GM06990 (cell line): ENCODE results near the gene ZNF695.

ENCODE experiments used
- DNase-seq: peaks from one replicate; pipeline ENCODE4 v3.0.0-alpha.2; 2011; ENCODE audit not compliant: insufficient read length; ENCODE audit errors: extremely low read depth
- H3K27me3 ChIP-seq: replicated peaks from 2 replicates; pipeline ENCODE4 v1.6.0; 2011; ENCODE audit warnings: low read length; ENCODE audit not compliant: control insufficient read depth, insufficient read depth
- H3K36me3 ChIP-seq: 2 replicates; pipeline ENCODE4 v1.5.1; 2011; ENCODE audit warnings: low read length; ENCODE audit not compliant: control insufficient read depth, insufficient read depth
- H3K4me3 ChIP-seq: replicated peaks from 2 replicates; pipeline ENCODE4 v1.5.1; 2011; ENCODE audit warnings: low read depth, mild to moderate bottlenecking, control low read depth, low read length
- TF ChIP-seq, protein P1 (sequence below): IDR thresholded peaks from 2 replicates; pipeline ENCODE4 v1.5.1; 2011; ENCODE audit warnings: low read length, control low read depth, mild to moderate bottlenecking, inconsistent platforms; ENCODE audit not compliant: insufficient read depth, poor library complexity, severe bottlenecking

Gene ZNF695

DNA sequence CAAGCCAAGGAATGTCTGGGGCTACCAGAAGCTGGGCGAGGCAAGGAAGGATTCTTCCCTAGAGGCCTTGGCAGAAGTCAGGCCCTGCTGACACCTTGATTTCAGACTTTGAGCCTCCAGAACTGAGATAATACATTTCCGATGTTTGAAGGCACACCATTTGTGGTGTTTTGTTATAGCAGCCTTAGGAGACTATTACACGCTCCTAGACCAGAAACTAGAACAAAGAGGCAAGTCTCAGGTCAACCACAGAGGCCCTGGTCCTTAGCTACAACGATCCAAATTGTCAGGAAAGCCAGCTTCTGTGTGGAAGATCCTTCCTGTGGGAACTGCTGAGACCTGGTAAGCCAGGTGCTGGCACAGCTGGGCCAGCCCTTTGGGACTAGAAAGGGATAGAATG is 56.4 kb downstream of the ZNF695 start:
- H3K36me3 ChIP-seq: no peaks in the 10 kb centered on the region
- DNase-seq: no peak
- TF ChIP-seq, protein P1, sequence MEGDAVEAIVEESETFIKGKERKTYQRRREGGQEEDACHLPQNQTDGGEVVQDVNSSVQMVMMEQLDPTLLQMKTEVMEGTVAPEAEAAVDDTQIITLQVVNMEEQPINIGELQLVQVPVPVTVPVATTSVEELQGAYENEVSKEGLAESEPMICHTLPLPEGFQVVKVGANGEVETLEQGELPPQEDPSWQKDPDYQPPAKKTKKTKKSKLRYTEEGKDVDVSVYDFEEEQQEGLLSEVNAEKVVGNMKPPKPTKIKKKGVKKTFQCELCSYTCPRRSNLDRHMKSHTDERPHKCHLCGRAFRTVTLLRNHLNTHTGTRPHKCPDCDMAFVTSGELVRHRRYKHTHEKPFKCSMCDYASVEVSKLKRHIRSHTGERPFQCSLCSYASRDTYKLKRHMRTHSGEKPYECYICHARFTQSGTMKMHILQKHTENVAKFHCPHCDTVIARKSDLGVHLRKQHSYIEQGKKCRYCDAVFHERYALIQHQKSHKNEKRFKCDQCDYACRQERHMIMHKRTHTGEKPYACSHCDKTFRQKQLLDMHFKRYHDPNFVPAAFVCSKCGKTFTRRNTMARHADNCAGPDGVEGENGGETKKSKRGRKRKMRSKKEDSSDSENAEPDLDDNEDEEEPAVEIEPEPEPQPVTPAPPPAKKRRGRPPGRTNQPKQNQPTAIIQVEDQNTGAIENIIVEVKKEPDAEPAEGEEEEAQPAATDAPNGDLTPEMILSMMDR: no peak
- no peaks in the 10 kb centered on the region for H3K27me3 ChIP-seq
- H3K4me3 ChIP-seq: no peak overlapping the region

GRCh38 chr1:246949956-246950355 is 57.9 kb downstream of the ZNF695 start:
- no peaks in the 10 kb centered on the region for H3K27me3 ChIP-seq
- no peak overlapping the region for H3K4me3 ChIP-seq
- no peaks in the 10 kb centered on the region for H3K36me3 ChIP-seq
- TF ChIP-seq, protein P1: no peak
- DNase-seq: no peak

DNA sequence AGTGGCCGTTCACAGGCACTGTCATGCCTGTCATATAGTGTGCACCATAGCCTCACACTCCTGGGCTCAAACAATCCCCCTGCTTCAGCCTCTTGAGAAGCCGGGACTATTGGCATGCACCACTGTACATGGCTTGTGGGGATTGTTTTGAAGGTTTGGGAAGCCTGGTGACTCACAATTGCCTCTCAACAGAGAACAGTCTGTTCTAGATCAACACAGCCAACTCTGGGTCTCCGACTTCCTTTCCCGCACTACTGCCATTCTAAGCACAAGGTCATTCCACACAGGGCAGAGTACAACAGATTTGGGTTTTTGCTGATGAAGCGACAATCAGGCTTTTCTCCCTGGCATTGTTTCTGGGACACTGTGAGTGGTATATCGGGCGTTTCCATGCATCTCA is 60.6 kb downstream of the ZNF695 start:
- H3K27me3 ChIP-seq: no peaks in the 10 kb centered on the region

DNA sequence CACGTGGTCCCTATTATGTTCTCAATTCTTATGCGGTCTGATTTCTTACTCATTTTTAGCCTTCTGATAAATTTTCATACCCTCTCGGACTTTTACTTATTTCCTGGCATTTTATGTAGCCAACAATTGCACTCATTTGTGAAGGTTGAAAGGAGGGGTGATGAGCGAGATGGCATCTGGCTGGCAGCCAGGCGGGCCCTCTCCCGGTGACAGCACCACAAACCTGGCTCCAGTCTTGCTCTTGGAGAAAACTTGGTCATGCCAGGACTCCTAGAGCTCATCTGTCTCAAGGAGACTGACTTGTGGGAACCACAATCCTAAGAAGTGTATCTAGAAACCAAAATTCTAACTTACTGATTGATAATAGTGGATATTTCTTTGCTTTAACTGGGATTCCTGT is 61.5 kb downstream of the ZNF695 start:
- TF ChIP-seq, protein P1: no peak
- DNase-seq: no peak
- H3K36me3 ChIP-seq: no peaks in the 10 kb centered on the region
- no peak overlapping the region for H3K4me3 ChIP-seq
- no peaks in the 10 kb centered on the region for H3K27me3 ChIP-seq

More for the DNA sequence above, 60.6 kb downstream of the ZNF695 start:
- H3K36me3 ChIP-seq: no peaks in the 10 kb centered on the region
- no peak for DNase-seq
- H3K4me3 ChIP-seq: no peak overlapping the region
- TF ChIP-seq, protein P1: no peak
